BE2C (cell line): Measurements from ENCODE around the gene SCARB1.

Experiments
- DNase-seq: peaks from one replicate; pipeline ENCODE4 v3.0.0-alpha.2; 2020
- H3K27me3 ChIP-seq: fragments of 250-450 bp; sonication (Bioruptor Pico); 2 replicates; pipeline ENCODE4 v1.5.1; 2020; ENCODE audit warnings: mild to moderate bottlenecking
- H3K36me3 ChIP-seq: fragments of 250-450 bp; sonication (Bioruptor Pico); 2 replicates; pipeline ENCODE4 v1.5.1; 2020; ENCODE audit warnings: mild to moderate bottlenecking
- H3K4me1 ChIP-seq: fragments of 250-450 bp; sonication (Bioruptor Pico); 2 replicates; pipeline ENCODE4 v1.5.1; 2020
- H3K4me3 ChIP-seq: 2 replicates; pipeline ENCODE4 v1.5.1; 2011; ENCODE audit warnings: low read depth, low read length
- H3K9me3 ChIP-seq: fragments of 250-450 bp; sonication (Bioruptor Pico); 2 replicates; pipeline ENCODE4 v1.5.1; 2020
- TF ChIP-seq, protein P1 (sequence below): IDR thresholded peaks from 2 replicates; pipeline ENCODE4 v1.5.1; 2012; ENCODE audit warnings: mild to moderate bottlenecking, low read depth, low read length

SCARB1 gene

GRCh38 chr12:124834822-124835221 lies 28.8 kb downstream of the SCARB1 start:
- H3K4me1 ChIP-seq: peaks cover 9% of the 10 kb centered on the region
- H3K9me3 ChIP-seq: no peaks in the 10 kb centered on the region
- no peak for DNase-seq
- H3K27me3 ChIP-seq: no peaks in the 10 kb centered on the region
- TF ChIP-seq, protein P1, sequence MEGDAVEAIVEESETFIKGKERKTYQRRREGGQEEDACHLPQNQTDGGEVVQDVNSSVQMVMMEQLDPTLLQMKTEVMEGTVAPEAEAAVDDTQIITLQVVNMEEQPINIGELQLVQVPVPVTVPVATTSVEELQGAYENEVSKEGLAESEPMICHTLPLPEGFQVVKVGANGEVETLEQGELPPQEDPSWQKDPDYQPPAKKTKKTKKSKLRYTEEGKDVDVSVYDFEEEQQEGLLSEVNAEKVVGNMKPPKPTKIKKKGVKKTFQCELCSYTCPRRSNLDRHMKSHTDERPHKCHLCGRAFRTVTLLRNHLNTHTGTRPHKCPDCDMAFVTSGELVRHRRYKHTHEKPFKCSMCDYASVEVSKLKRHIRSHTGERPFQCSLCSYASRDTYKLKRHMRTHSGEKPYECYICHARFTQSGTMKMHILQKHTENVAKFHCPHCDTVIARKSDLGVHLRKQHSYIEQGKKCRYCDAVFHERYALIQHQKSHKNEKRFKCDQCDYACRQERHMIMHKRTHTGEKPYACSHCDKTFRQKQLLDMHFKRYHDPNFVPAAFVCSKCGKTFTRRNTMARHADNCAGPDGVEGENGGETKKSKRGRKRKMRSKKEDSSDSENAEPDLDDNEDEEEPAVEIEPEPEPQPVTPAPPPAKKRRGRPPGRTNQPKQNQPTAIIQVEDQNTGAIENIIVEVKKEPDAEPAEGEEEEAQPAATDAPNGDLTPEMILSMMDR: no peak
- H3K4me3 ChIP-seq: no peak overlapping the region
- H3K36me3 ChIP-seq: peaks cover 28% of the 10 kb centered on the region

DNA sequence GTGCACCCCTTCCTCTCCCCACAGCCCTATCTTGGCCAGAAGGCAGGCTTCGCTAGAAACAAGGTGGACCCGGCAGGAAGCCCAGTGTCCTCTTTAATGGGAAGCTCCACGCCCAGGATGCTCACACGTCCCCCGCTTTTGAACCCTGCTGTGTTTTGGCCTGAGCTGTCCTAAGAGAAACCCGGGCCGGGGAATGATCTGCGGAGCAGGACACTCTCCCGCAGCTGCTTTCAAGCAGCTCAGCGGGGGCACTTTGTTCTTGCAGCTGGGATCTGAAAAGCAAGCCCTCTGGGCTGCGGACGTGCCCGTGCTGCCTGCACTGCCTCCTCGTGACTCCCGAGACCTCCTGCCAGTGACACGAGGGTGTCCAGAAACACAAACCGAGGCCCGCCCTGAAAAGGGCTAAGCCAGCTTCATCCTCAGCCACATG lies 30.0 kb downstream of the SCARB1 start:
- DNase-seq: no peak
- no peaks in the 10 kb centered on the region; the same call in 1 of the 2 replicates for H3K9me3 ChIP-seq

DNA sequence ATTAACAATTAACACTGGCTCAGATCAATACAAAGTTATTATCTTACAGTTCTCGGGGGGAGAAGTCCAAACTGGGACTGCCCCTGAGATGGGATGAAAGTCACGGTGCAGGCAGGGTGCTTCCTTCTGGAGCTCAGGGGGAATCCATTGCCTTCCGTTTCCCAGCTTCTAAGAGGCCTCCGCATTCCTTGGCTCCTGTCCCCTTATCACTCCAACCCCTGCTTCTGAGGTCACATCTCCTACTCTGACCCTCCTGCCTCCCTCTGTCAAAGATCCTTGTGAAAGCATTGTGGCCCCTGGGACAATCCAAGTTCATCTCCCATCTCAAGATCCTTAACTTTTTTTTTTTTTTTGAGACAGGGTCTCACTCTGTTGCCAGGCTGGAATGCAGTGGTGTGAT lies 30.8 kb downstream of the SCARB1 start:
- no peaks in the 10 kb centered on the region for H3K27me3 ChIP-seq
- no peak for DNase-seq
- TF ChIP-seq, protein P1: no peak
- peaks cover 6% of the 10 kb centered on the region for H3K4me1 ChIP-seq
- peaks cover 28% of the 10 kb centered on the region for H3K36me3 ChIP-seq
- no peak overlapping the region for H3K4me3 ChIP-seq
- H3K9me3 ChIP-seq: no peaks in the 10 kb centered on the region; the same call in 1 of the 2 replicates

More for the DNA sequence above, 30.0 kb downstream of the SCARB1 start:
- peaks cover 7% of the 10 kb centered on the region for H3K4me1 ChIP-seq
- TF ChIP-seq, protein P1: no peak
- no peak overlapping the region for H3K4me3 ChIP-seq
- peaks cover 28% of the 10 kb centered on the region for H3K36me3 ChIP-seq
- H3K27me3 ChIP-seq: no peaks in the 10 kb centered on the region

DNA sequence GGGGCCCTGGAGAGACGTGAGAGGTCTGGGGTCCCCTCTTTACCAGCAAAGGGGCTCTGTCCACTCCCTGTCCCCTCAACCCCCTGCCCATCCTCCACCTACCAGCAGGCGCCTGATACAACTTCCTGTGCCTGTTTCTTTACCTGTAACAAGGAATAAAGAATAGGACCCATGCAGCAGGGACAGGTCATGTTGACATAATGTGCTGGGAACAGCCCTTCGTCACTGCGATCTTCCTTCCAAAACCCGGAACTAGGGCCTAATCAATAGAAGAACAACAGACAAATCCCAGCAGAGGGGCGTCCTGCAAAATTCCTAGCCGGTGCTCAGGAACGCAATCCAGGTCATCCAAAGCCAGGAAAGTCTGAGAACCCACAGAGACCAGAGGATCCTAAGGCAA lies 32.1 kb downstream of the SCARB1 start:
- no peak for DNase-seq
- Histone ChIP-seq H3K36me3 (peaks cover 28% of the 10 kb centered on the region), H3K27me3 (no peaks in the 10 kb centered on the region), H3K4me3 (no peak overlapping the region), H3K9me3 (no peaks in the 10 kb centered on the region; the same call in 1 of the 2 replicates), H3K4me1 (peaks cover 3% of the 10 kb centered on the region; the same call in 1 of the 2 replicates)
- TF ChIP-seq, protein P1: no peak

GRCh38 chr12:124830306-124830705 lies 33.4 kb downstream of the SCARB1 start:
- TF ChIP-seq, protein P1: no peak
- peaks cover 23% of the 10 kb centered on the region for H3K36me3 ChIP-seq

GRCh38 chr12:124829708-124830304 lies 33.9 kb downstream of the SCARB1 start:
- no peaks in the 10 kb centered on the region for H3K27me3 ChIP-seq
- H3K9me3 ChIP-seq: no peaks in the 10 kb centered on the region; the same call in 1 of the 2 replicates
- TF ChIP-seq, protein P1: no peak
- no peaks in the 10 kb centered on the region for H3K4me1 ChIP-seq
- H3K36me3 ChIP-seq: peaks cover 18% of the 10 kb centered on the region
- no peak for DNase-seq
- H3K4me3 ChIP-seq: no peak overlapping the region

More at GRCh38 chr12:124830306-124830705, 33.4 kb downstream of the SCARB1 start:
- no peak for DNase-seq
- no peaks in the 10 kb centered on the region for H3K27me3 ChIP-seq
- H3K9me3 ChIP-seq: no peaks in the 10 kb centered on the region; the same call in 1 of the 2 replicates
- H3K4me1 ChIP-seq: no peaks in the 10 kb centered on the region
- no peak overlapping the region for H3K4me3 ChIP-seq
